K562 (cell line): ENCODE measurements around the gene RHEX. TPM values are rescaled to one million over a fixed set of nuclear protein-coding genes. Genes with fewer than 3 reads are reported as not detected.

Source experiments
- ATAC-seq: fragments of 200-7000 bp; cut with Tn5 transposase; 3 replicates; pipeline ENCODE4 v1.9.1; 2020; ENCODE audit warnings: moderate library complexity
- BruUV-seq: library from RNA; stranded (reverse); fragments of 400-500 nt; replicated peaks from 2 replicates; lab custom pipeline; 2021; lab: Mats Ljungman, UMichigan
- CTCF ChIA-PET: fragments of 300-600 bp; formaldehyde crosslinking; extraction: SDS; loops from one replicate; lab custom pipeline; 2021; ENCODE audit warnings: low intra/inter-chr PET ratio; lab: Yijun Ruan, JAX
- POLR2A ChIA-PET: fragments of 300-600, 350-650 bp; sonication (Branson Sonifier 250); formaldehyde crosslinking; extraction: SDS; loops from one replicate; lab custom pipeline; 2021; ENCODE audit warnings: antibody characterized with exemption, inconsistent platforms; lab: Yijun Ruan, JAX
- DNase-seq, 4 experiments: peaks; one replicate each; pipeline versions ENCODE4 v3.0.0 to v3.0.0-alpha.2; 2011 to 2018; ENCODE audit warnings: low spot score in 3 of 4, mixed read lengths in 3 of 4; ENCODE audit errors: extremely low read depth in 1 of 4
- FAIRE-seq: peaks from 2 replicates; lab custom pipeline; 2011; peaks lifted over from hg19 to GRCh38; lab: Jason Lieb, UNC
- H2AFZ ChIP-seq: 2 replicates; pipeline ENCODE4 v1.6.0; 2011; ENCODE audit warnings: low read depth, low read length, control low read depth, inconsistent platforms
- H3K27ac ChIP-seq: fragments of 200-600 bp; 3 replicates; pipeline ENCODE4 v1.8.0; 2011; ENCODE audit warnings: low read depth, mild to moderate bottlenecking, control low read depth, inconsistent platforms, low read length, moderate library complexity, mixed read lengths; ENCODE audit errors: extremely low read depth
- H3K27me3 ChIP-seq, 2 experiments: fragments of 300-600 bp in 1 of 2; 2 replicates in 1 of 2; 3 replicates in 1 of 2; pipeline versions ENCODE4 v1.6.0 to v1.8.0; 2011; ENCODE audit warnings: inconsistent platforms in 2 of 2, low read length in 2 of 2, mild to moderate bottlenecking in 1 of 2, mixed read lengths in 1 of 2, moderate library complexity in 1 of 2; ENCODE audit not compliant: control insufficient read depth in 2 of 2, insufficient read depth in 2 of 2
- H3K36me3 ChIP-seq: fragments of 300-600 bp; 3 replicates; pipeline ENCODE4 v1.8.0; 2011; ENCODE audit warnings: mild to moderate bottlenecking, low read length, inconsistent platforms; ENCODE audit not compliant: control insufficient read depth, insufficient read depth
- H3K4me1 ChIP-seq, 2 experiments: fragments of 200-600 bp in 1 of 2; replicated peaks in 1 of 2; 2 replicates in 1 of 2; 3 replicates in 1 of 2; pipeline versions ENCODE4 v1.5.1 to v1.8.0; 2011; ENCODE audit warnings: inconsistent platforms in 2 of 2, low read length in 2 of 2, mild to moderate bottlenecking in 1 of 2, mixed read lengths in 1 of 2, moderate library complexity in 1 of 2; ENCODE audit not compliant: control insufficient read depth in 2 of 2, insufficient read depth in 2 of 2
- H3K4me2 ChIP-seq: 2 replicates; pipeline ENCODE4 v1.6.1; 2011; ENCODE audit warnings: low read length, control low read depth, inconsistent platforms, mixed read lengths; ENCODE audit not compliant: insufficient read depth
- H3K4me3 ChIP-seq: fragments of 200-600 bp; sonication (generic), shearing (Covaris generic); 2 replicates; pipeline ENCODE4 v1.5.1; 2016; ENCODE audit warnings: control low read depth, inconsistent platforms
- H3K79me2 ChIP-seq: fragments of 200-600 bp; 3 replicates; pipeline ENCODE4 v1.8.0; 2011; ENCODE audit warnings: low read length, inconsistent platforms; ENCODE audit not compliant: control insufficient read depth, insufficient read depth
- H3K9ac ChIP-seq, 2 experiments: 2 replicates each; pipeline versions ENCODE4 v1.6.0 to v1.6.1; 2011; ENCODE audit warnings: low read depth in 2 of 2, low read length in 2 of 2, control low read depth in 1 of 2, inconsistent platforms in 1 of 2, mild to moderate bottlenecking in 1 of 2, mixed read lengths in 1 of 2; ENCODE audit not compliant: insufficient read depth in 1 of 2
- H3K9me1 ChIP-seq: one replicate; pipeline ENCODE4 v1.6.0; 2011; ENCODE audit warnings: inconsistent platforms, mild to moderate bottlenecking, low read length, moderate library complexity; ENCODE audit not compliant: control insufficient read depth, insufficient read depth
- H3K9me3 ChIP-seq: replicated peaks from 2 replicates; pipeline ENCODE4 v1.5.1; 2011; ENCODE audit warnings: low read depth, low read length, inconsistent platforms; ENCODE audit not compliant: control insufficient read depth, insufficient read depth
- H4K20me1 ChIP-seq: replicated peaks from 2 replicates; pipeline ENCODE4 v1.6.1; 2011; ENCODE audit warnings: low read length, inconsistent platforms, mixed read lengths; ENCODE audit not compliant: control insufficient read depth, insufficient read depth
- ELF2 ChIP-seq: fragments of 250-450 bp; sonication (Bioruptor Pico); IDR thresholded peaks from 2 replicates; pipeline ENCODE4 v1.5.0; 2021; ENCODE audit warnings: mild to moderate bottlenecking
- MEIS2 ChIP-seq: fragments of 450-650 bp; IDR thresholded peaks from 2 replicates; pipeline ENCODE4 v1.6.1; 2014; ENCODE audit warnings: mild to moderate bottlenecking; ENCODE audit not compliant: partially characterized antibody
- PBX2 ChIP-seq, 2 experiments: IDR thresholded peaks in 1 of 2; conservative IDR thresholded peaks in 1 of 2; 2 replicates each; pipeline ENCODE4 v1.6.1; 2016; ENCODE audit warnings: low read depth in 2 of 2, mild to moderate bottlenecking in 1 of 2, missing compliant biosample characterization in 1 of 2, missing genetic modification characterization in 1 of 2, moderate library complexity in 1 of 2
- PKNOX1 ChIP-seq: fragments of 450-650 bp; IDR thresholded peaks from 2 replicates; pipeline ENCODE4 v1.6.1; 2016
- RFX1 ChIP-seq: fragments of 450-650 bp; IDR thresholded peaks from 2 replicates; pipeline ENCODE4 v1.6.1; 2016; ENCODE audit warnings: mild to moderate bottlenecking, moderate library complexity
- ZNF263 ChIP-seq: sonication (generic); formaldehyde crosslinking; IDR thresholded peaks from 2 replicates; pipeline ENCODE4 v1.8.0; 2022; ENCODE audit warnings: mild to moderate bottlenecking, missing genetic modification reagents, borderline replicate concordance
- ZNF384 ChIP-seq: IDR thresholded peaks from 2 replicates; pipeline ENCODE4 v1.6.1; 2012; ENCODE audit warnings: low read depth, low read length, improper control_type of control experiment
- WGBS: fragments of 100-300 bp; shearing (Covaris generic); methylation state at CpG from one replicate; pipeline ENCODE4 v1.1.6; 2016; ENCODE audit warnings: low coverage, mixed read lengths; ENCODE audit not compliant: insufficient coverage; ENCODE audit errors: missing lambda C conversion rate; 5-methylcytosine and 5-hydroxymethylcytosine counted together
- in situ Hi-C: fragments of 300-500 bp; cut with MboI; formaldehyde crosslinking; loops from 4 replicates; pipeline ENCODE4 v1.15.0; 2018; ENCODE audit warnings: inconsistent platforms, mixed read lengths
- intact Hi-C: fragments of 100-400 bp; cut with micrococcal nuclease; formaldehyde crosslinking; loops from 2 replicates; pipeline ENCODE4 v1.14.2; 2022
- polyA plus RNA-seq, 8 experiments: library from polyadenylated mRNA; depleted of rRNA in 4 of 8; stranded (reverse) in 5 of 8; unstranded in 3 of 8; fragments of >200 nt; fragmentation: Nextera tagmentation in 2 of 8; fragmentation: Illumina TruSeq in 1 of 8; extraction: Ambion mirVana in 2 of 8; extraction: Trizol in 1 of 8; gene quantifications; 2 replicates each; pipeline versions ENCODE4 v1.2.1 to v1.2.3, GENCODE V29; 2011 to 2014; ENCODE audit warnings: inconsistent platforms in 1 of 8, missing spikeins in 1 of 8
- total RNA-seq, 7 experiments: library from RNA; depleted of rRNA in 6 of 7; stranded (reverse); fragments of >200 nt in 6 of 7; fragmentation: Illumina TruSeq in 2 of 7; extraction: Trizol in 2 of 7; gene quantifications; 2 replicates each; pipeline versions ENCODE4 v1.2.1 to v1.2.3, GENCODE V29; 2011 to 2021; ENCODE audit warnings: low replicate concordance in 1 of 7

RHEX gene
- total and polyA plus RNA-seq, 9 of the 15 experiments (the other 6 are each of a cell fraction or from before 2014, with no cell fraction given): not detected

- intact Hi-C loops: no loop called here
- Histone ChIP-seq H3K9me3 (no peaks in the 10 kb centered on the region), H3K9me1 (no peaks in the 10 kb centered on the region)
- TF ChIP-seq ELF2 (CRISPR knock-in tag) (no peak), ZNF384 (peak; percentile 37; the same call in 1 of the 2 replicates), RFX1 (peak; percentile 41), PKNOX1 (peak; percentile 91), PBX2 (CRISPR knock-in tag; IDR thresholded peaks at IDR 0.05; ENCODE audit: low read depth) (no peak), PBX2 (tag; conservative IDR thresholded peaks at IDR 0.05; ENCODE audit: low read depth) (peak; percentile 67), ZNF263 (CRISPR knock-in tag) (no peak), MEIS2 (peak; percentile 47)
- TF ChIP-seq, all 486 proteins: peak for 5
- Histone ChIP-seq H3K36me3 (no peaks in the 10 kb centered on the region), H3K4me1 (peaks cover 5 to 18% of the 10 kb centered on the region in 2 experiments; a peak in 3 of 5 replicates), H2AFZ (no peak overlapping the region), H3K9ac (no peak overlapping the region), H3K4me2 (no peak overlapping the region), H3K27ac (no peak overlapping the region), H3K27me3 (peaks cover 48 to 64% of the 10 kb centered on the region in 2 experiments), H3K4me3 (no peak overlapping the region), H3K79me2 (no peaks in the 10 kb centered on the region), H4K20me1 (peaks cover 3% of the 10 kb centered on the region; the same call in 1 of the 2 replicates)
- DNase-seq: no peak
- ChIA-PET CTCF (interaction anchor here (0.5 kb wide), 1 partner anchor 8 kb away, joined by 3 read pairs; no protein-coding TSS in a partner anchor), POLR2A (interaction anchor here (0.7 to 1.4 kb wide), 4 partner anchors 9 to 16 kb away, joined by 3 to 10 read pairs (median 4); no protein-coding TSS in a partner anchor)
- in situ Hi-C loops: loop anchor here (5.0 kb wide), 1 partner anchor 323 kb away; no protein-coding TSS in a partner anchor
- ATAC-seq: no peak
- WGBS: 2% methylated on average over 6 of the region's 6 CpGs
- no TSS peak for BruUV-seq
- FAIRE-seq: peak; percentile 59
These were observed 62.0 kb downstream of the RHEX start for GRCh38 chr1:206114692-206115640.
